ENCODE data around the gene ARHGEF10L.
"Not testable (repeated sequence)": the region's sequence is repeated elsewhere in the genome, so short reads cannot be mapped to it uniquely, and the experiment has no call there.

Gene ARHGEF10L

GRCh38 chr1:17743008-17743647 lies 203.6 kb downstream of the ARHGEF10L start:
- no peak for DNase-seq (ENCODE audit: low read depth, low spot score)

- no peak for DNase-seq (ENCODE audit: low read depth, low spot score)
Measured at GRCh38 chr1:17743925-17744324, 204.4 kb downstream of the ARHGEF10L start.

- no peak for DNase-seq (ENCODE audit: low read depth, low spot score)
Measured at GRCh38 chr1:17744666-17745478, 205.4 kb downstream of the ARHGEF10L start.

GRCh38 chr1:17745479-17745955 lies 206.0 kb downstream of the ARHGEF10L start:
- DNase-seq (ENCODE audit: low read depth, low spot score), result no peak

GRCh38 chr1:17746281-17746680 lies 206.8 kb downstream of the ARHGEF10L start:
- not testable (repeated sequence) for DNase-seq (ENCODE audit: low read depth, low spot score)

GRCh38 chr1:17746920-17747319 lies 207.4 kb downstream of the ARHGEF10L start:
- no peak for DNase-seq (ENCODE audit: low read depth, low spot score)

Measured in iPS DF 19.7 (cell line).